GM10266 (cell line): Measurements from ENCODE around the gene HDAC11.

ENCODE experiments used
- DNase-seq: peaks from one replicate; pipeline ENCODE4 v3.0.0; 2012; ENCODE audit errors: extremely low spot score
- CTCF ChIP-seq: IDR thresholded peaks from 2 replicates; pipeline ENCODE4 v1.5.1; 2012; ENCODE audit warnings: mild to moderate bottlenecking, low read depth; ENCODE audit not compliant: control insufficient read depth, insufficient read depth; ENCODE audit errors: missing control alignments

HDAC11 gene

GRCh38 chr3:13512451-13512850 lies 32.3 kb downstream of the HDAC11 start:
- no peak for DNase-seq
- TF ChIP-seq CTCF: no peak

GRCh38 chr3:13513051-13513912 lies 33.2 kb downstream of the HDAC11 start:
- TF ChIP-seq CTCF: no peak

GRCh38 chr3:13513913-13514517 lies 33.9 kb downstream of the HDAC11 start:
- DNase-seq: no peak
- TF ChIP-seq CTCF: no peak

More at GRCh38 chr3:13513051-13513912, 33.2 kb downstream of the HDAC11 start:
- no peak for DNase-seq

- no peak for TF ChIP-seq CTCF
- no peak for DNase-seq
These were observed 34.7 kb downstream of the HDAC11 start for GRCh38 chr3:13514639-13515435.

GRCh38 chr3:13515786-13516759 lies 36.0 kb downstream of the HDAC11 start:
- TF ChIP-seq CTCF: no peak
- DNase-seq: no peak

GRCh38 chr3:13516760-13517135 lies 36.6 kb downstream of the HDAC11 start:
- no peak for DNase-seq

More at GRCh38 chr3:13516760-13517135, 36.6 kb downstream of the HDAC11 start:
- TF ChIP-seq CTCF: no peak
